NCI-H2029 (cell line): ENCODE results near the gene DNASE1L2.

Experiments used
- DNase-seq: peaks from one replicate; lab custom pipeline; 2025; lab: John Stamatoyannopoulos, UW

The DNASE1L2 gene

GRCh38 chr16:2226245-2226793 is 9.9 kb upstream of the DNASE1L2 start:
- DNase-seq, result no peak

GRCh38 chr16:2226918-2227317 is 9.3 kb upstream of the DNASE1L2 start:
- no peak for DNase-seq

GRCh38 chr16:2228161-2228824 is 8.0 kb upstream of the DNASE1L2 start:
- no peak for DNase-seq

GRCh38 chr16:2229091-2229490 is 7.2 kb upstream of the DNASE1L2 start:
- DNase-seq, result no peak

GRCh38 chr16:2229632-2230250 is 6.5 kb upstream of the DNASE1L2 start:
- no peak for DNase-seq

- DNase-seq, result no peak
Measured at GRCh38 chr16:2230376-2230775, 5.9 kb upstream of the DNASE1L2 start.

- peak; percentile 51 for DNase-seq
Measured at GRCh38 chr16:2231016-2231931, 5.0 kb upstream of the DNASE1L2 start.

GRCh38 chr16:2232094-2232990 is 3.9 kb upstream of the DNASE1L2 start:
- no peak for DNase-seq

GRCh38 chr16:2233046-2233775 is 3.0 kb upstream of the DNASE1L2 start:
- no peak for DNase-seq

GRCh38 chr16:2233872-2234812 is 2.1 kb upstream of the DNASE1L2 start:
- DNase-seq, result peak; percentile 95

- no peak for DNase-seq
Measured at GRCh38 chr16:2234813-2235170, 1.5 kb upstream of the DNASE1L2 start.

- no peak for DNase-seq
Measured at GRCh38 chr16:2235234-2235651, 1.0 kb upstream of the DNASE1L2 start.

GRCh38 chr16:2235695-2236336 is 428 bp upstream of the DNASE1L2 start:
- DNase-seq, result peak; percentile 29

- DNase-seq, result no peak
Measured at GRCh38 chr16:2237102-2237482, 848 bp downstream of the DNASE1L2 start.

- DNase-seq, result no peak
Measured at GRCh38 chr16:2237493-2238149, 1.4 kb downstream of the DNASE1L2 start.

GRCh38 chr16:2238150-2238837 is 2.0 kb downstream of the DNASE1L2 start:
- DNase-seq, result no peak

- DNase-seq, result no peak
Measured at GRCh38 chr16:2238838-2239675, 2.8 kb downstream of the DNASE1L2 start.
